Measurements from ENCODE around the gene CITED1.

CITED1 gene

DNA sequence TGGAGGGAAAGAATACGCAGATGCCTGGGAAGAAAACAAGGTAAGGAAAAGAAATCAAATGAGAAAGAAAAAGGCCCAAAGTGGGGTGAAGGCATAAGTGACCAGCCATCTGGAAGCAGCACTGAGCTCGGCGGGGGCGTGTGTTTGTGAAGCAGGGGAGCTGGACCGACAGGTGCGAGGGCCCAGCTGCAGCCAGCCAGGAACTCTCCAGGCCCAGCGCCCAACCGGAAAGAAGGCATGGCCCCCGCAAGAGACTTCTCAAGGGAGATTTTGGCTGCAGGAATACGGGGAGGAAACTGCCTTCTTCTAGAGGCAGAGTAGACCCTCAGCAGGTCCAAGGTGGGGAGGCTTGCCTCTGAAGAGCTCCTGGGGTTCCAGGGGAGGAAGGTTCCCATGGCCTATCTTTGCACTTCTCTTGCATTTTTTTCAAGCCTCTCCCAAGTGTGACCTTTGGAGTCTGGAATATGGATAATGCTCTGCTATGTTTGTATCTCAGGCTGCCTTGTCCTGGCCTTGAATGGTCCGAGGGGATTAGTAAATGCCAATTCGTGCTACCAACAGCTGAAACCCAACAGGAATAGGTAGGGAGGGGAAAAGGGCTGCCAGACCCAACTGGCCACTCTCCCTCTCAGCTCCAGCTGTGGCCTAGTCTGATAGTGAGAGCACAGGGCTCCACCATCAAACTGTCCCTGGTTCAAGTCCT lies 10.8 kb upstream of the CITED1 start:
- no peak overlapping the region for H3K27ac Mint-ChIP-seq
- CTCF ChIA-PET: no interaction called here
- H3K4me1 Mint-ChIP-seq: no peaks in the 10 kb centered on the region
- H3K36me3 Mint-ChIP-seq: no peaks in the 10 kb centered on the region
- H3K9me3 Mint-ChIP-seq: no peaks in the 10 kb centered on the region
- peaks cover 5% of the 10 kb centered on the region for H3K27me3 Mint-ChIP-seq
- no peak for DNase-seq
- H3K4me3 Mint-ChIP-seq: no peak overlapping the region

GRCh38 chrX:72314881-72315280 lies 9.2 kb upstream of the CITED1 start:
- DNase-seq: no peak
- Mint-ChIP-seq H3K4me1 (no peaks in the 10 kb centered on the region), H3K36me3 (no peaks in the 10 kb centered on the region), H3K27me3 (peaks cover 6% of the 10 kb centered on the region), H3K27ac (no peak overlapping the region), H3K4me3 (no peak overlapping the region), H3K9me3 (no peaks in the 10 kb centered on the region)
- CTCF ChIA-PET: no interaction called here

GRCh38 chrX:72313707-72314641 lies 8.3 kb upstream of the CITED1 start:
- no peaks in the 10 kb centered on the region for H3K36me3 Mint-ChIP-seq
- peaks cover 15% of the 10 kb centered on the region for H3K27me3 Mint-ChIP-seq
- no peak overlapping the region for H3K4me3 Mint-ChIP-seq
- H3K4me1 Mint-ChIP-seq: peaks cover 4% of the 10 kb centered on the region
- H3K9me3 Mint-ChIP-seq: no peaks in the 10 kb centered on the region
- CTCF ChIA-PET: no interaction called here
- no peak overlapping the region for H3K27ac Mint-ChIP-seq
- no peak for DNase-seq

GRCh38 chrX:72312311-72312940 lies 6.7 kb upstream of the CITED1 start:
- CTCF ChIA-PET: no interaction called here
- no peak overlapping the region for H3K27ac Mint-ChIP-seq
- H3K27me3 Mint-ChIP-seq: peaks cover 31% of the 10 kb centered on the region
- DNase-seq: no peak
- H3K4me3 Mint-ChIP-seq: no peak overlapping the region
- no peaks in the 10 kb centered on the region for H3K36me3 Mint-ChIP-seq
- peaks cover 17% of the 10 kb centered on the region for H3K4me1 Mint-ChIP-seq
- no peaks in the 10 kb centered on the region for H3K9me3 Mint-ChIP-seq

DNA sequence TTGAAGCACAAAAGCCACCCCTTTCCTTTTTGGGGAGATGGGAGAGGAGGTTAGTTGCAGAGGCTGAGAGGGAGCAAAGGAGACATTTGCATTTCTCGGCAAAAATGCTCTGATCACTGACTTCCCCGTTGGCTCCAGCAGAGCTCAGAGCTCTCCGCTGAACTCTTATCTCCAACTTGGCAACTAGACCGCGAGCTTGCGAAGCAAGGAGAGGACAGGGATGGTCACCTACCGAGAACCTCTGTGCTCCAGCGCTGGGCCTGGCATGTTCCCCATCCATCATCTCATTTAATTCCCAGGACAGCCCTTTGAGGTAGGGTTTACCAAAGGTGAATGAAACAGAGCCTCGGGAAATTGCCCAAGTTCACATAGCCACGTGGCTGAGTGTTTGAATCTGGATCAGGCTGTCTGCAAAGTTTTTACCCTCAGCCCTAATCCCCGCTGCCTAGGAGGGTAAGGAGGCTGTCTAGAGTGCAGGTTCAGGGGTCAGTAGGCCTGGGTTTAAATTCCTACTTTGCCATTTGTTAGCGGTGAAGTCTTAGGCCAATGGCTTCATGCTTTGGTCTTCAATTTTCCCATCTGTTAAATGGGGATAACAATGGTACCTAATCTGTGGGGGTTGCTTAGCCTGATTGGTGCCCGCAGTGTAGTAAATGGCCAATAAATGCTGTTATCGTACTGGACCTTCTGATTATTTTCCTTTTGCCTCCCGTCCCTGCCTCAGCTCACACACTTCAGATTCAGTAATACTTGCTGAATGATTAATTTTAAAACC lies 3.8 kb upstream of the CITED1 start:
- Mint-ChIP-seq H3K4me3 (no peak overlapping the region), H3K27me3 (peaks cover 57% of the 10 kb centered on the region), H3K36me3 (no peaks in the 10 kb centered on the region), H3K27ac (no peak overlapping the region), H3K9me3 (no peaks in the 10 kb centered on the region), H3K4me1 (peaks cover 33% of the 10 kb centered on the region)
- no peak for DNase-seq
- CTCF ChIA-PET: no interaction called here

- CTCF ChIA-PET: no interaction called here
- H3K4me1 Mint-ChIP-seq: peaks cover 35% of the 10 kb centered on the region
- DNase-seq: peak; percentile 39
- peaks cover 64% of the 10 kb centered on the region for H3K27me3 Mint-ChIP-seq
- H3K36me3 Mint-ChIP-seq: no peaks in the 10 kb centered on the region
- H3K27ac Mint-ChIP-seq: no peak overlapping the region
- H3K9me3 Mint-ChIP-seq: no peaks in the 10 kb centered on the region
- H3K4me3 Mint-ChIP-seq: peak overlapping the region; percentile 34
Observed at GRCh38 chrX:72308566-72309296, 3.0 kb upstream of the CITED1 start.

DNA sequence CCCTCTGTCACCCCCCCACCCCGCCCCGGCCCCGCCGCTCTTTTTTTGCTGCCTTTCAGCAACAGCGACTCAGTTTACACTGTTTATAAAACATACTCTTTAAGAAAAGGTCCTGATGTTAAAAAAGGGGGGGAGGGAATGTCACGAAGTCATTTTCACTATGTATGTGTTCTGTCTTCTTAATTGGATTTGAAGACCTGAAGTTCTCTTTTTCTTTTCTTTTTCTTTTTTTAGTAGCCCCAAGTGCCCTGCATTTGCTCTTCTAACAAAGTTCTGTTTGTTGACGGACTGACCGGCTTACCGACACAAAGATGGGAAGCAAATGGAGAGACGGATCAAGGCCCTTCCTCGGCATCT lies 2.5 kb upstream of the CITED1 start:
- CTCF ChIA-PET: no interaction called here

DNA sequence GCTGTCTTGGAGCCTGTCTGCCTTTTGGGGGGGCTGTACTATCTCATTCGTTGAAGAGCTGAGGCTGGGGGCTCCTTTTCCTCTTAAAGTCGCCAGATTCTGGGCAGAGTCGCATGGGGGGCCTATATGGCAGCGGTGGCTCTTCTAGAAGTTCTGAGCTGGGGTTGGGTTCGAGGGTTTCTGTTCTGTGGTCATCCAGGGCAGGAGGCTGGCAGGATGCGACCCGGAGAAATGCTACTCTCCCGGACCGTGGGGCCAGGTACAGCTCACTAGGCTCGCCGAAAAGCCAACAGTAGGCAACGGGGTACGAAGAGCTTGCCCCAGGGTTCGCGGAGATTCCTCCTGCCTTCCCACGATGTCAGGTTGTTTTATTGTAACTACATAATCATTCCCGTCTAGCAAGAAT lies 1.9 kb upstream of the CITED1 start:
- Mint-ChIP-seq H3K9me3 (no peaks in the 10 kb centered on the region), H3K36me3 (no peaks in the 10 kb centered on the region), H3K27me3 (peaks cover 75% of the 10 kb centered on the region), H3K4me3 (peak overlapping the region; percentile 15), H3K4me1 (peaks cover 35% of the 10 kb centered on the region), H3K27ac (no peak overlapping the region)
- no peak for DNase-seq
- CTCF ChIA-PET: interaction anchor here (0.5 kb wide), 1 partner anchor 374 kb away, joined by 3 read pairs; no protein-coding TSS in a partner anchor

More for the DNA sequence above, 2.5 kb upstream of the CITED1 start:
- no peak overlapping the region for H3K27ac Mint-ChIP-seq
- H3K27me3 Mint-ChIP-seq: peaks cover 70% of the 10 kb centered on the region
- H3K36me3 Mint-ChIP-seq: no peaks in the 10 kb centered on the region
- DNase-seq: no peak
- H3K9me3 Mint-ChIP-seq: no peaks in the 10 kb centered on the region
- peak overlapping the region; percentile 34 for H3K4me3 Mint-ChIP-seq
- peaks cover 35% of the 10 kb centered on the region for H3K4me1 Mint-ChIP-seq

- H3K9me3 Mint-ChIP-seq: no peaks in the 10 kb centered on the region
- H3K27me3 Mint-ChIP-seq: peaks cover 76% of the 10 kb centered on the region
- H3K36me3 Mint-ChIP-seq: no peaks in the 10 kb centered on the region
- CTCF ChIA-PET: no interaction called here
- H3K4me1 Mint-ChIP-seq: peaks cover 35% of the 10 kb centered on the region
- H3K27ac Mint-ChIP-seq: no peak overlapping the region
- DNase-seq: peak; percentile 41
- peak overlapping the region; percentile 71 for H3K4me3 Mint-ChIP-seq
Observed at GRCh38 chrX:72306851-72307645, 1.3 kb upstream of the CITED1 start.

DNA sequence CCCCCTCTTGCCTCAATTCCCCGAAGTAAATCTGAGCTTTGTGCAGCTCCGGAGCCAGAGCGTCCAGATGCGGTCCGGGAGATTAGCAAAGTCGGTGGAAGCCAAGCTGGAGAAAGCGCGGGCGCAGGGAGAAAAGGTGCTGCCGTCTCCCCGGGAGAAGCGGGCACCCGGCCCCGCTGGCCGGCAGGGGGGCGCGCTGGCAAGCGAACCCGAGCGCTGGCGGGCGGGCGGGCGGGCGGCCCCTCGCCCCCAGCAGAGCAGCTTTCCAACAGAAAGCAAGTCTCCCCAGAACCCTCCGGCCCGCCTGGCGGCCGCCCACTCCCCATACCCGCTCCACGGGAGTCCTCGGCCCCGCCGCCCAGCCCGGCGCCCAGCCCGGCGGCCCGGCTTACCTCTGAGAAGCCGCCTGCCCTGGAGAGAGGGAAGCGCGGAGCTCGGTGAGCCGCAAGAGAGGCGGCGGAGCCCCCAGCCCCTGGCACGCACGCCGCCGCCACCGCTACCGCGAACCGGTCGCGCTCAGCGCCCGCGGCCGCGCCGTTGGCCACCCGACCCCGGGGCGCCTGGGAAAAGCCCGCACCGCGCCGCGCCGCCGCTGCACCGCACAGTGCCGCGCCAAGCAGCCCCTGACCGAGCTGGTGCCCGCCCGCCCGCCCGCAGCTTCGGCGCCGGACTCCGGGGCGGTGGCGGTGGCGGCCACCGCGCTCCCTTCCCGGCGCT lies 529 bp upstream of the CITED1 start:
- Mint-ChIP-seq H3K36me3 (no peaks in the 10 kb centered on the region), H3K27me3 (peaks cover 84% of the 10 kb centered on the region), H3K27ac (no peak overlapping the region), H3K4me3 (peak overlapping the region; percentile 56), H3K9me3 (no peaks in the 10 kb centered on the region), H3K4me1 (peaks cover 35% of the 10 kb centered on the region)
- DNase-seq: no peak
- CTCF ChIA-PET: no interaction called here

DNA sequence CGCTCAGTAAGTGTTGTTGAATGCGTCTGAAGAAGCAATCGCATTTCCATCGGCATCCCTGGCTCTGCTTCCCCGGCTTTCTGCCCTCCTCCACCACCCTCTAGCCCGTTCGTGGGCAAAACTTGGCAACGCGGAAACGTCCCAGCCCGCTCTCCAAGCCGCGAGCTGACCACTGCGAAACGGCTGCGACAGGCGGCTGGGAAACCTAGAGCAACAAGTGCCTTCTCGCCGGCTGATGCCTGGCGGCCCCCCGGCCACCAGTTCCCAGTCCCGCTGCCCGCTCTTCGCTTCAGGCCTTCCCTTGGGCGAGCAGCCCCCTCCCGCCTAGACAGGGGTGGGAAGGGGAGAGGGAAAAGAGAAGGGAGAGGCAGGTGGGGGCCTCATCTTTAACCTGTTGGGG lies 837 bp downstream of the CITED1 start:
- Mint-ChIP-seq H3K36me3 (no peaks in the 10 kb centered on the region), H3K27ac (no peak overlapping the region), H3K4me3 (no peak overlapping the region), H3K4me1 (peaks cover 35% of the 10 kb centered on the region), H3K9me3 (no peaks in the 10 kb centered on the region), H3K27me3 (peaks cover 97% of the 10 kb centered on the region)
- CTCF ChIA-PET: no interaction called here
- no peak for DNase-seq

DNA sequence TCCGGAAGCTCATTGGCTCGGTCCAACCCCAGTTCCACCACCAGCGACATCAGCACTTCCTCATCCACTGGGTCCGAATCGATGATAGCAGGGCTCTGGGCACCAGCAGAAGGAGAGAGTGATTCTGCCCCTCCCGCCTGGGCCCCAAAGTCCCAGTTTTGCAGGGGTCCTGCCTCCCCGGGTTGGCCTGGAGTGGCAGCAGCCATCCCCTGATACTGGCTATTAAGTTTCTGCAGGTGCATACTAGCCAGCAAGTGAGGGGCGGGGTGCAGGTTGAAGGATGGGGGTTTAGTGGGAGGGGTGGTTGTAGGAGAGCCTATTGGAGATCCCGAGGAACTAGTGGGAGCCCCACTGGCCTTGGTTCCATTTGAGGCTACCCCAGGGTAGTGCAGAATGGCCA lies 3.9 kb downstream of the CITED1 start:
- H3K27ac Mint-ChIP-seq: no peak overlapping the region
- CTCF ChIA-PET: interaction anchor here (0.6 kb wide), 1 partner anchor 13 kb away, joined by 3 read pairs; no protein-coding TSS in a partner anchor
- H3K4me3 Mint-ChIP-seq: no peak overlapping the region
- peaks cover 14% of the 10 kb centered on the region for H3K4me1 Mint-ChIP-seq
- DNase-seq: no peak
- H3K9me3 Mint-ChIP-seq: no peaks in the 10 kb centered on the region
- H3K27me3 Mint-ChIP-seq: peaks cover 87% of the 10 kb centered on the region
- H3K36me3 Mint-ChIP-seq: no peaks in the 10 kb centered on the region

Data from activated naive CD4-positive, alpha-beta T cell treated with anti-CD3 and anti-CD28 coated beads, Interleukin-2, amount 10 ng/mL, durations not matched to agents 7 days and 5 days (primary cell).